NCI-H774 (cell line): Measurements from ENCODE around the gene MND1.
"Not testable (repeated sequence)": the region's sequence is repeated elsewhere in the genome, so short reads cannot be mapped to it uniquely, and the experiment has no call there.

Source experiments
- DNase-seq: peaks from one replicate; lab custom pipeline; 2025; lab: John Stamatoyannopoulos, UW

The MND1 gene

DNA sequence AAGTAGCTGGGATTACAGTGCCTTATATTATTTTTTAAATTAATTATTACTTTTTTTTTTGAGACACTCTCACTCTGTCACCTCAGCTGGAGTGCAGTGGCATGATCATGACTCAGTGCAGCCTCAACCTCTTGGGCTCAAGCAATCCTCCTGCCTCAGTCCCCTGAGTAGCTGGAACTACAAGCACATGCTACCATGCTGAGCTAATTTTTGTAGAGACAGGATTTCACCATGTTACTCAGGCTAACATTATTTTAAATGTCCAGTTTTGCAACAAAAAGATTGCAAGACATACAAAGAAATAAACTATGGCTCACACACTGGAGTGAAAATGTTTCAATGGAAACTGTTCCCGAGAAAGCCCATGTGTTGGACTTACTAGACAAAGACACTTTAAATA, 59.2 kb downstream of the MND1 start:
- DNase-seq: no peak

DNA sequence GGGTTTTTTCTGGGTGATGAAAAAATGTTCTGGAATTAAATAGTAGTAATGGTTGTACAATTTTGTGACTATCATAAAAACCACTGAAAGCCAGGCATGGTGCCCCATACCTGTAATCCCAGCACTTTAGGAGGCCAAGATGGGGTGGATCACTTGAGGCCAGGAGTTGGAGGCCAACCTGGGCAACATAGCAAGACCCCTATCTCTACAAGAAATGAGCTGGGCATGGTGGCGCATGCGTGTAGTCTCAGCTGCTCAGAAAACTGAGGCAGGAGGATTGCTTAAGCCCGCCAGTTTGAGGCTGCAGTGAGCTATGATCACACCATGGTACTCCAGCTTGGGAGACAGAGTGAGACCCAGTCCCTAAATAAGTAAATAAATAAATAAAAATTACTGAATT, 63.4 kb downstream of the MND1 start:
- no peak for DNase-seq

DNA sequence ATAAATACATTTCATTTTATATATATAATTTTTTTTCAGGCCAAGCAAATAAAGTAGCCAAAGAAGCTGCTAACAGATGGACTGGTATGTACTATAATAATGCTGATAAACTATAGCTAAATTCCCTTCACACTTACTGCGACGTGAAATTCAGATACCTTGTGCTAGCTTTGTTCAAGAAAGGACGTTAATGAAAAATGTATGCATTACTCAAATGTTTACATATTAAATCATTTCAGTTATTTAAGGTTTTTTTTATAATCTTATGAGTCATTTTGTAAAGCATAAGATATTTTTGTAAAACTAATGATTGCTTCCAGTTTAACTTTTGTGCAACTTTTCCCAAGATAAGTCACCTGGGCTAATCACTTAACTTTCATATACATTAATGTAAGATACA, 64.4 kb downstream of the MND1 start:
- no peak for DNase-seq

DNA sequence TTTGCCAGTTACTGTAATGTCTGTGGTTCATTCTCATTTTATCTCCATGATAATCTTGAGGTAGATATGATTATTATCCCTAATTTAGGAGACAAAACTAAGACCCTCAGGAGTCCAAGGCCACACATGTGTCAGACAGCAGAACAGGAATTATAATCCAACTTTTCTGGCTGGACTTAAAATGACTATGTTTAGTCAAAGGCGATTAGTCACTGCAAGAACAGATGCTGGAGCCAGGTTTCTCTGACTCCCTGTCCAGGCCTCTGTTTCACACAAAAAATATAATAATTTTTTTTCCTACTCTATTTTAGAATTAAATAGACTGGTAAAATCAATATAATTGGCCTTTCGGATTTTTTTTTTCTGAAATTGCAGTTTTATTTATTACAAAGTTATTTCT, 64.9 kb downstream of the MND1 start:
- no peak for DNase-seq

DNA sequence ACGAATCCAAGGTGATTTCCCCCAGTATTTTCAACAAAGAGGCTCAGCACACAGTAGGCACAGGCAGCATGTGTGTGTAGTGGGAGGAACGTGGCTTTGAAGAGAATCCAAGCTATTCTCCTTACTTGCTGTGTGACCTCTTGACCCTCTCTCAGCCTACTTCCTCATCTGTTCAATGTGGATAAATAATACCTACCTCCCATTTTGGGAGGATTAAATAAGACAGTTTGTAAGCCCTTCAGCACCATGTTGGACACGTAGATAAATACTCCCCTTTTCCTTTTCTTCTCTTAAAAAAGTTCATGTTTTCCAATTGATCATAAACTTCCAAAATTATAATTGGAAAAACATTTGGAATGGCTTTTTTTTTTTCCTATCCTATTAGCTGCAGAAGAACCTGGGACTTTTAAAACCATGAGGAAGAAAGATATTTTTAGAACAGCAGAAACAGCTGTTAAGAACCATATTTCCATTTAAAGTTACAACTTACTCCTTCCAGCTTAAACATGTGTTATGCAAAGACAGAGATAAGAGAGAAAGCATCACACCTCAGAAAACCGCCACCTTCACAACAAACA, 65.5 kb downstream of the MND1 start:
- DNase-seq: no peak

DNA sequence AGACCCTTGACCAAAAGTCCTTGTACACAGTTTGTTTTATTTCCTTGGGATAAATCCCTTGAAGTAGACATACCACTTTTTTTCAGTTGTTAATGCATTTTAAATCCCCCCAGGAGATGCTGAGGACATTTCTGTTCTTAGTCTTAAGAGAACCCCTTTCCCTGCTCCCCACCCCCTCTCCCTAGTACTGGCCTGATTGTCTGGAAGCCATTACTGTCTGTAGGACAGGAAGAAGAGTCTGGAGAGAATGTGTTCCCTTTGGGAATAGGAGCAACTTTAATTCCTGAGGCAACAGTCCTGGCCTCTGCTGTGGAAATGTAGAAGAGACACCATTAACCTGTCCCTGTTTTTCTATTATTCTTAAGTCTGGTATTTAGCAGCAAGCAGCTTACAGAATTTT, 69.4 kb downstream of the MND1 start:
- DNase-seq: no peak

DNA sequence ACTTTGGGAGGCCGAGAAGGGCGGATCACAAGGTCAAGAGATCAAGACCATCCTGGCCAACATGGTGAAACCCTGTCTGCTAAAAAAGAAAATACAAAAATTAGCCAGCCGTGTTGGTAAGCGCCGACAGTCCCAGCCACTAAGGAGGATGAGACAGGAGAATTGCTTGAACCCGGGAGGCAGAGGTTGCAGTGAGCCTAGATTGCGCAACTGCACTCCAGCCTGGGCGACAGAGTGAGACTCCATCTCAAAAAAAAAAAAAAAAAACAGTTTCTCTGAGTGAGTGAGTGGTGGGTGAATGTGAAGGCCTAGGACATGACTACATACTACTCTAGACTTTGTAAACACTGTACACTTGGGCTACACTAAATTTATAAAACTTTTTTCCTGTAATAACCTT, 72.0 kb downstream of the MND1 start:
- DNase-seq: not testable (repeated sequence)

DNA sequence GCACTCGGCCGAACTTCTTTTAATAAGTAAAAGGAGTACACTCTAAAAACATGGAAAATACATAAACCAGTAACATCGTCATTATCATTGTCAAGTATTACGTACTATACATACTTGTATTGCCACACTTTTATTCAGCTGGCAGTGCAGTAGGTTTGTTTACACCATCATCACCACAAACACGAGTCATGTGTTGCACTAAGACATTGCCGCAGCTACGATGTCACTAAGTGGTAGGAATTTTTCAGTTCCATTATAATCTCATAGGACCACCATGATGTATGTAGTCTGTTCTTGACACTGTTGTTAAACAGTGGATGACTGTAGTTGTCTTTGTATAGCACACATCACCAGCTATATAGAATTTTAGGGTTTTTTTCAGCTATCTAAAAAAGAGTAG, 73.6 kb downstream of the MND1 start:
- DNase-seq: no peak

DNA sequence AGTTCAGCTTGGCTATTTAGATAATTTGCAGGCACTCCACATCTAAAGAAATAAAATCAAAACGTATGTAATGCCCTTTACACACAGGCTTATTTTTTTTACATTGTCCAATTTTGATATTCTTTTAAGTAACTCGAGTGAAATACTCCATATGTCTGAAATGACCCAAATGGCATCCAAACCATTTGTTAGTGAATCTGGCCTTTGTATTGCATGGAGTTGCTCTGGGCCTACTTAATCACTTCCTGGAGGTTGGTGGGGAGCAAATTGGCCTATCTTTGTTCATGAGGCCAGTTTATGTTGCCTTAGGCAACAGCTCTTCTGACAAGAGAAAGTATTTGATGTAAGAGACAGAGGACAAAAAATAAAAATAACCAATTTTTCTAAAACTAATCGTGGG, 74.1 kb downstream of the MND1 start:
- DNase-seq: no peak

DNA sequence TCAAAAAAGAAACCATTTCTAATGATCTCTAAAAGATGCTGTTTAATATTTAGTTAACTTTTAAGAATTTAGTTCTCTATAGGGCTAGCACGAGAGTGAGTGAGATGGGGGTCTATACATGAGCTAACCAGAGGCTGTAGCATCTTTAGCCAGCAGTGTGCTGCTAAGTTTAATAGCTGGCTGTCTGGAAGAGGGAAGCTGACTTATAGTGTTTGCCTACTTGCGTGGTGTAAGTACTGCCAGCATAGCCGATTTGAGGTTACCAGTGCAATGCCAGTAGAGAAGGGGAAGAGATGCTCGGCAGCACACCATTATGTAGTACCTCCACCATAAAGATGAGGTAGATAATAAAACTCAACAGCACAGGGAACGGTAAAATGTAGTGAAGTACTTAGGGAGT, 74.5 kb downstream of the MND1 start:
- DNase-seq: no peak

DNA sequence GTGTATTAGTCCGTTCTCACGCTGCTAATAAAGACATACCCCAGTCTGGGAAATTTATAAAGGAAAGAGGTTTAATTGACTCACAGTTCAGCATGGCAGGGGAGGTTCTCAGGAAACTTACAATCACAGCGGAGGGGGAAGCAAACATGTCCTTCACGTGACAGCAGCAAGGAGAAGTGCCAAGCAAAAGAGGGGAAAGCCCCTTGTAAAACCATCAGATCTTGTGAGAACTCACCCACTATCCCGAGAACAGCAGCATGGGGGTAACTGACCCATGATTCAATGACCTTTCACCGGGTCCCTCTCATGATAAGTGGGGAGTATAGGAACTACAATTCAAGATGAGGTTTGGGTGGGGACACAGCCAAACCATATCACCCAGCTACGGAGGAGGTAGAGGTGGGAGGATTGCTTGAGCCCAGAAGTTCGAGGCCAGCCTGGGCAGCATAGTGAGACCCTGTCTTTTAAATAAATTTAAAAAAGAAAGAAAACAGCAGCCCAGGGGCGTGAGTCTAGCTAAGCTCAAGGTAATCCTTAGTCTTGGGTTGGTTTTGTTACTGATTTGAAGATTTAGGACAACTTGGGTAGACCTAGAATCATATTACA, 75.3 kb downstream of the MND1 start:
- no peak for DNase-seq

DNA sequence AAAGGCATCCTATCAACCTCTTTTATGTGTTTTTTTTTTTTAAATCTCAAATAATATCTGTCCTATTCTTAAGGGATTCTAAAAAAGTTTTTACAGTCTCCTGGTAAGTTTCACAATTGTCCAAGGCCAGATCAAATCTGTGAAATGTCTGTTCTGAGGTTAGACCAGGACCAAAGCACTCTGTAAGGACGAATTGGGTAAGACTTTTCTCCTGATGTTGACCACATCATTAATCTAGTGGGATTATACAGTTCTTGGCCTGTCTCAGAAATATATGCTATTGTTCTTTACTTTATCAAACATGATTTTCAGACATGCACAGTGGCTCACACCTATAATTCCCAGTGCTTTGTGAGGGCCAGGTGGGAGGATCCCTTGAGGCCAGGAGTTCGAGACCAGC, 75.9 kb downstream of the MND1 start:
- no peak for DNase-seq

DNA sequence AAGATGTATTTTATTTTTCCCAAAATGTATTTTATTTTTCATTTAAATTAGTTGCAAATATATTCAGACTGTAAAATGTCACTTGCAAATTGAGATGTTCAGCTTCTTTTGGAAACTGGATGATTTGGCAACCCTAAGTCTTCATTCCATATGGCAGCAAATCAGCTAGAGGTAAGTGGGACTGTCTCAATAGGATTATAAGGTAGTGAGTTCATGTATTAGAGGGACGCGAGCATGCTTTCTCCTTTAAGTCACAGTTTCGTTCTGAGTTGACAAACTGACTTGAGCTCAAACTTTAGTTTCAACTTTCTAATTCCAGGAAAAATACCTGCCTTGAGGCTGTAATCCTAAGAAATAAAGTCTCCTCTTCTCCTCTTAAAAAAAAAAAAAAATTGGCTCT, 77.5 kb downstream of the MND1 start:
- DNase-seq: no peak

DNA sequence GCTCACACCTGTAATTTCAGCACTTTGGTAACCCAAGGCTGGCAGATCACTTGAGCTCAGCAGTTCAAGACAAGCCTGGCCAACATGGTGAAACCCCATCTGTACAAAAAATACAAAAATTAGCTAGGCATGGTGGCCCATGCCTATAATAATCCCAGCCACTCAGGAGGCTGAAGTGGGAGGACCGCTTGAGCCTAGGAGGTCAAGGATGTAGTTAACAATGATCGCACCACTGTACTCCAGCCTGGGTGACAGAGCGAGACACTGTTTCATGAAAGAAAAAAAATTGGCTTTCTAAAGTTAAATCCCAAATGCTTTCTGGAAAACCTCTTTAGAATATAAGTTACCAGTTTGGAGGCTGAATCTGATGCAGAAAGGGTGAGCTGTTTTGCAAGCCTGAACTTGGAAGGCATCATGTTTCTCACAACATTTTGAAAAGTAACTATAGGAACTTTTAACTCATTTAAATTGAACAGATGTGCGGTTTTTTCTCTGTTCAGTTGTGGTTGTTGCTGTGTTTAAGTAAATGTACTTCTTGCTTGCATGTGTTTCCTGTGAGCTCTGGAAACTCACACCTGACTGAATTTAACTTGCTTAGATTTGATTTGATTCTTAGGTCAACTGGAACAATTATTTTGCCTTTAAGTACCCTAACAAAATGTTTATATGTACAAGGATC, 81.9 kb downstream of the MND1 start:
- DNase-seq: no peak

DNA sequence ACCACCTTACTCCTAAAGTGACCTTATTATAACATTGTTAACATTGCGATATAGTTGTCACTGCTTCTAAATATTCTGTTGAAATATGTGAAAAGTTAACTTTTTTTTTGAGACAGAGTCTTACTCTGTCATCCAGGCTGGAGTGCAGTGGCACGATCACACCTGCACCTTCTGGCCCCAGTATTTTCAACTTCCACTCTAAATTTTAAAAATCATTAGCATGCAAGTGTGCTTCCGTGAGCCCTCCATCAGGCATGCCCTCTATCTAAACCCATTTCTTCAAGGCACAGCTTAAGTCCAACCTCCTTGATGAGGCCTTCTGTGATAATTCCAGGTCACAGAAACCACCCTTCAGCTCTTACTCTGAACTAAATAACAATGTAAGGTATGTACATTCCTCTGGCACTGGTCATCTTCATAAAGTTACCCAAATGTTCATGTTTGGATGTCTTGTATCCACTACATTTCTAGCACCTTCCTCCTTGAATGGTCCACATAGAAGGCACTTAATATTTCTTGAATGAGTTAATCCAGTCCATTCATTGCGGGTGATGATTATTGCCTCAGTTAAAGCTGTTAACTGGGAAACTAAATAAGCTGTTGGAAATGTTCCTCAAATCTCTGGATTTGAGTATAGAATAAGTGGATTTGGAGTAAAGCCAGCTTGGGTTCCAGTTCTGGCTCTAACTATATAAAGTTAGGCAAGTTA, 83.0 kb downstream of the MND1 start:
- no peak for DNase-seq

DNA sequence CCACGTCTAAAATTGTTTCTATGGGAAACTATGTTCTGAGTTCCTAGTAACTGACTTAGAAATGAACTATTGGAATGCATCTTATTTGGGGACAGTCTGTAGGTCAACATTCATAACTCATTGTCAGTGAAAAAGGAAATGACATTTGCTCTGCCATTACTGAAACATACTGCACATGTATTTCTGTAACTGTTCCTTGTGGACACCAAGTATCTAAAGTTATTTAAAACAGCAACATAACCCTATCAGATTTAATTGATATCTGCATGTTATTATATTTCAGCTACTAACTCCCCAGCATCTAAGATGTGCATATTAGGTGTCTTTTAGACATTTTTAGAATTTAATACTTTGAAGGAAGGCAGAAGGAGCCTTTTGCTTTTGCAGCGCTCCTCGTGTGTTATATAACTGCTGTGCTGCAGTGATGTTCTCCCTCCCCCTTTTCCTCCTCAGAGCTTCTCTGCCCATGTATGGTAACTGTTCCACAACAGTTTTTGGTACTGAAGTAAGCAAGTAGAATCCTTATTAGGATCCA, 84.5 kb downstream of the MND1 start:
- no peak for DNase-seq

DNA sequence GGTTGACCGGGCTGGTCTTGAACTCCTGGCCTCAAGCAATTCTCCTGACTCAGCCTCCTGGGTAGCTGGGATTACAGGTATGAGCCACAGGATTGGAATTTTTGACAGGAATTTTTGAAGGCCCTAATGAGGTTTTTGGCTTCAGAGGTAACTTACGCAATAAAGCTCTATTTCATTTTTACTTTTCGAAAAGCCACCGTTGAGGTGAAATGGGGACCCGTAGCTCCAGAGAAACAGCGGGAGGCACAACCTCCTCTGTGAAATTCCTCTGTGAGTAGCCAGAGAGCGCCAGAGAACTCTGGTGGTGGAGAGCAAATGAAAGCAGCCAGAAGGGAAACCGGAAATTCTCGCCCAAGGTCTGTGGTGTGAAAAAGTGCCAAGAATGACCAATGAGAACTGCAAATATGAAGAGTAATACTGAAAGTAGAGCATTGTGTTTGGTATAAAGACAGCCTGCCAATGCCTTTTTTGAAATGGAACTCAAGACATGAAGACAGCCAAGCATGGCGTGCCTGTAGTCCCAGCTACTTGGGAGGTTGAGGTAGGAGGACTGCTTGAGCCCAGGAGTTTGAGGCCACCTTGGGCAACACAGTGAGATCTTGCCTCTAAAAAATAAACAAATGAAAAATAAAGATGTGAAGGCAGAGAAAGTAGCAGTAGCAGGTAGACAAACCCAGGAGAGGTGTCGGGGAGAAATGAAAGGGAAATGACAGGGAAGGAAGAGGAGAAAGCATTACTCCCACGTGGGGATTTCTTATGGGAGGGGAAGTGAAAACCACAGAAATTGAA, 88.7 kb downstream of the MND1 start:
- DNase-seq: peak; percentile 1

DNA sequence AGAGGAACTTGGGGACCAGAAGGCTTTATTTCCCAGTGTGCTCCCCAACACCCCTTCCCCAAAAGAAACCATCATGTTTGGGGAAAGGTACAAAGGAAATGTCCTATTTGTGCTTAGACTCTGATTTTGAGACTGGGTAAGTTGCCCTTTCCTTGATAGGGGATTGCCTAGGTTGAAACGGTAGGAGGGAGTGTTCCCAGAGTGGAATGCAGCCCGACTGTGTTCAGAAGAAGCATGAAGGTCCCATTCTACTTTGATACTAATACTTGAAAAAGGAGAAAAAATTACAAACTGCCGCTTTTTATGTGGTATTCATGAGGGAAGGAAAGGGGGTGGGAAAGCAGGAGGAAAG, 89.2 kb downstream of the MND1 start:
- DNase-seq: no peak

DNA sequence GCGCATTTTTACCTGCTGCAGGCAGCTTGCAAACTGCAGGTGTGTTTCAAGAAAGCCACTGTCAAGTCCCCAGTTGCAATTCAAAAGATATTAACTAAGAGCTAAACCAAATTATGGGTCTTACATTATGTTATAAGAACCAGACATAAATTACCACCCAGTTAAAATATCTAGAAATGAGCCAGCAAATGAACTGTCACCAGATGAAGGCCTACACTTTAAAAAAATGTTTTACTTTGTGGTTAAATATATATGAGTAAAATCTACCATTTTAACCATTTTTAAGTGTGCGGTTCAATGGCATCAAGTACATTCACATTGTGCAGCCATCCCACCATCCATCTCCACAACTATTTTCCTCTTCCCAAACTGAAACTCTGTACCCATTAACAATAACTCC, 89.7 kb downstream of the MND1 start:
- no peak for DNase-seq

DNA sequence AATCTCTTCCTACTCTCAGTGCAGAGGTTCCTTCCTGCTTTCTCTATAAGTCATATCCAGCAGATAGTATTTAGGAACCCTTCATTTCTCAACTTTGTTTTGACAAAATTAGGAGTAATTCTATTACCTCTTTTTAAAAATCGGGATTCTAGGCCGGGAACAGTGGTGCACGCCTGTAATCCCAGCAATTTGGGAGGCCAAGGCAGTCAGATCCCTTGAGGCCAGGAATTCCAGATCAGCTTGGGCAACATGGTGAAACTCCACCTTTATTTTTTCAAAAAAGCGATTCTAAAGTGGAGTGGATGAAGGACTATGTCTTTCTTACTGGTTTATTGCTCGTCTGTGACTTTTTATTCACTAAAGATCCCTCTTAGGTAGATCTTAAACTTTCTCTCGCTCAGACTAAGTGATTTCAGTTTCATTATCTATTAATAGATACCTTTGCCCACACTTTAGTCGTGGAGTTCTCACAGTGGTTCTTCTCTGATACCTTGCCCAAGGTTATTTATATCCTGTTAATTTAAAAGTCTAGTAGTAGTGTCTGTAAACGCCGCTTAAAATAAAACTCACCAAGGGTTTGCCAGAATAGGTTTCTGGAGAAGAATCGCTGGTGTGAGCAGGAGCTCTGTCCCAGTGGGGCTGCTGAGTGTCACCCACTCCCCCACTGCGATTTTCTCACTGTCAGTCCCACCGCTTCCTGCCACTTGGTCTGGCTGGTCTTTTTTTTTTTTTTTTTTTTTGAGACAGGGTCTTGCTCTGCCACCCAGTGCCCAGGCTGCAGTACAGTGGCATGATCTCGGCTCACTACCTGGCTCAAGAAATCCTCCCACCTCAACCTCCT, 94.6 kb downstream of the MND1 start:
- no peak for DNase-seq

DNA sequence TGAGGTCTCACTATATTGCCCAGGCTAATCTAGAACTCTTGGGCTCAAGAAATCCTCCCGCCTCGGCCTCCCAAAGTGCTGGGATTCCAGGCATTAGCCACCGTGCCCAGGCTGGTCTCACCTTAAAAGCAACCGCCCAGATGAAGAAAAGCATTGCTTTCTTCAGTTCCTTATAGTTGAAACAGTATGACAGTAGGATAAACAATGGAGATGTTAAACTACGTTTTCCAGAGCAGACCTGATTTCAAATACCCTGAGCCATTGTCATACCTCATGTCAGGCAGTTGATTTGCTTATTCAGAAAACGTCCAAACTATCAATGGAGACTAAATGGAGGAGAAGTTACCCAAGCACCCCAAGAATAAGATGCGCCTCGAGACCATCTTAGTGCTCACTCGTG, 95.3 kb downstream of the MND1 start:
- no peak for DNase-seq
